ENCODE data around the gene AHRR.

Gene AHRR

DNA sequence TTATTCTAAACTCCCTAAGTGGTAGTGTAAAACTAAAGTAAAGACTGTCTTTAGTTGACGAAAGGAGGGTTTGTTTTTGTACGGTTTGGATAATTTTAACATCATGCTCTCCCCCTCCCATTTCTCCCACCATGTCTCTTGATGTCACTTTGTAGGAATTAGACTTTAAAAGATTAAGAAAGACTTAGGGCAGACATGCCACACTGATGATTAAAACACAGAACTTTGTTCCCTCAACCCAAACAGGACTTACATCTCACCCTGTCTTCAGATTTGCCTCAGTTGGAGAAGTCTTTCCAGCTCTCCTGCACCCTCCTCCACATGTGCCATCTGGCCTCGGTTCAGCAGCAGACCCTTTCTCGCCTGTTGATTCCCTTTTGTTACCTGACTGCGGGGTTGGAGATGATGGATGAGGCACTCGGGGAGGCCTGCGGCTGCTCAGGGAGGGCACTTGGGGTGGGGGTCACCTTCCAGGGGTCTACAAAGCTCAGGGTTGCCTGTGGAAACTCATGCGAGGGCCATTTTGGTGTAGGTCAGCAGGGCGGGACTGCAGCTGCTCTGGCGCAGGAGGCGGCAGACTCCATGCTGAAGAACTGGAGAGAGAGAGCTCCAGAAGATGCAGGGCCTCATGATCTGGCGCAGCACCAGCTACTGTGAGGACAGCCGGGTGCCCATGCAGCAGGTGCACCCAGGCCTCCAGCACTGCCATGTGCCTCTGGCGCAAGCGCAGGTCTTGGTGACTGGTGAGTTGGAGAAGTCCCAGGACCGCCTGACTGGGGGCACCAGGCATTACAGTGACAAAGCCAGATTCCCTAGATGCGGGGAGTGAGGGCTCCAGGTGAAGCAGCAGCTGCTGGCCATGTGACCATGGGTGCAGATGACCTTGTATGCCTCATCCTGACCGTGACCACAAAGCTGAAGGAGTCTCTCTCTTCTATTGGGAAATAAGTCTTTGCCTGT, 96.9 kb downstream of the AHRR start:
- TF ChIP-seq, protein P1, sequence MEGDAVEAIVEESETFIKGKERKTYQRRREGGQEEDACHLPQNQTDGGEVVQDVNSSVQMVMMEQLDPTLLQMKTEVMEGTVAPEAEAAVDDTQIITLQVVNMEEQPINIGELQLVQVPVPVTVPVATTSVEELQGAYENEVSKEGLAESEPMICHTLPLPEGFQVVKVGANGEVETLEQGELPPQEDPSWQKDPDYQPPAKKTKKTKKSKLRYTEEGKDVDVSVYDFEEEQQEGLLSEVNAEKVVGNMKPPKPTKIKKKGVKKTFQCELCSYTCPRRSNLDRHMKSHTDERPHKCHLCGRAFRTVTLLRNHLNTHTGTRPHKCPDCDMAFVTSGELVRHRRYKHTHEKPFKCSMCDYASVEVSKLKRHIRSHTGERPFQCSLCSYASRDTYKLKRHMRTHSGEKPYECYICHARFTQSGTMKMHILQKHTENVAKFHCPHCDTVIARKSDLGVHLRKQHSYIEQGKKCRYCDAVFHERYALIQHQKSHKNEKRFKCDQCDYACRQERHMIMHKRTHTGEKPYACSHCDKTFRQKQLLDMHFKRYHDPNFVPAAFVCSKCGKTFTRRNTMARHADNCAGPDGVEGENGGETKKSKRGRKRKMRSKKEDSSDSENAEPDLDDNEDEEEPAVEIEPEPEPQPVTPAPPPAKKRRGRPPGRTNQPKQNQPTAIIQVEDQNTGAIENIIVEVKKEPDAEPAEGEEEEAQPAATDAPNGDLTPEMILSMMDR (IDR thresholded peaks at IDR 0.05; ENCODE audit: low read depth, low read length, missing control alignments), result no peak
- no peak for DNase-seq (ENCODE audit: low read depth)
- H3K4me3 ChIP-seq (ENCODE audit: low read depth, low read length), result no peak overlapping the region

DNA sequence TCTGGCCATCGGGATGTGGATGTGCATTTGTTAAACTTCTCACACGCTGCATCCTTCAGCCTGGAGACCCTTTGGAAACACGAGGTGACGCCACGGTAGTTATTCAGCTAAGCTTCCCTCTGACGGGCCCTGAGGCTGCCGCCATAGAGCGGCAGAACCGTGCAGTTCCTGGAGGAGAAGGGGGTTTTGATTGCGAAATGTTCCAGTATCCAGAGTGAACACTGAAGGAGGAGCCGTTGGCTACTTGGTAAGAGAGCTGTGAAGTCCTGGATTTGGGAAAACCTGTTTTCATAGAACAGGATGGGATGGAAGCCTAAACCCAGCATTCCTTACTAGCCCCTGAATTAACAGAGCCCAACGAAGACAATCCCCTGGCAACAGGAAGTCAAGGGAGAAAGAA, 98.5 kb downstream of the AHRR start:
- H3K4me3 ChIP-seq (ENCODE audit: low read depth, low read length), result no peak overlapping the region
- TF ChIP-seq, protein P1 (IDR thresholded peaks at IDR 0.05; ENCODE audit: low read depth, low read length, missing control alignments), result no peak
- DNase-seq (ENCODE audit: low read depth), result no peak

DNA sequence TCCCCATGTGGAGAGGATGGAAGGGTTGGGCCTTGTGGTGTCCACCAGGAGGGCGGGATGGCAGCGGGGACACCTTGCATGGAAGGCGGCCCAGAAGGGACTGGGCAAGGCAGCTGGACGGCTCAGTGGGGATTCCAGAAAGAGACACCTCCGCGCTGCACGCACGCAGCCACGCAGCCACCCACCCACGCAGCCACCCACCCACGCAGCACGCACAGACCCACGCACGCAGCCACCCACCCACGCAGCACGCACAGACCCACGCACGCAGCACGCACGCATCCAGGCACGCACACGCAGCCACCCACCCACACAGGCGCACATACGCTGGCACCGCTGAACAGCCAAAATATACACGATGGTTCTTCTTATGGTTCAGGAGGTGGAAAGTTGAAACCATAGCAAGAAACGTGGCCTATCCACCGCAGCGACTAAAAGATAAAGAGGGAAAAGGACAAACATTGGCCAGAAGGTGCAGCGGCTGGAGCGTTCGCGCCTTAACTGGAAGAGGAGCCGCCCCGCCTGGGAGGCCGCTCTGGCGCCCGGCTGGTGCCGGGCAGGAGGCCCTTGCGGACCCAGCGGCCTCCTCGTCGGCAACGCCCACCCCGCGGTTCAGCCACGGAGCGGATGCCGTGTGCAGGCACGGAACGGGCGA, 99.2 kb downstream of the AHRR start:
- TF ChIP-seq, protein P1 (IDR thresholded peaks at IDR 0.05; ENCODE audit: low read depth, low read length, missing control alignments), result no peak
- no peak for DNase-seq (ENCODE audit: low read depth)
- H3K4me3 ChIP-seq (ENCODE audit: low read depth, low read length), result no peak overlapping the region

DNA sequence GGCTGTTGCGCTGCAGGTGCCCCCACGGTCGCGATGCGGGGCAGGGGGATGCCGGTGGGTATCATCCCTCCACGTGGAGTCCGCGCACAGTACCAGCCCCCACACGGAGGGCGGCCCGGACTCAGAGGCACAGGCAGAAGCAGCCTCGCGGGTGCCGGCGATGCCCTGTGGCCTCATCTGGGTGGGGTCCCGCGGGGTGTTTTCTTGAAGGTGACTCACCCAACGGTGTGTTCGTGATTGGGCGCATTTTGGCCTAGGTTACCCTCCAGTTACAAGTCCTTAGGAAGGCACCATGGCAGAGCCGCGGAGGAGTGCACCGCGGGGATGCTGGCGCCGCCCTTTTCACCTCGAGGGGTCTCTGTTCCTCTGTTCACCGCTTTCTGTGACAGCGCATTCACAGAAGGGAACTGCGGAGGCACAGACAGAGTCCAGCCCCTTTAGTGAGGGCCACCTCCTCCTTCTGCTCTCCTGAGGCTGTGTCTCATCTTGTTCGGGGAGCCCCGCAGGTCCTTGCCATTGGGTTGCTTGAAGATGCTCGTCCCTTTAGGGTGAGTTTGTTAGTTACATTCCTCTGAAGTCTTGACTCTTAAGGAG, 99.9 kb downstream of the AHRR start:
- TF ChIP-seq, protein P1 (IDR thresholded peaks at IDR 0.05; ENCODE audit: low read depth, low read length, missing control alignments), result no peak
- DNase-seq (ENCODE audit: low read depth), result no peak
- no peak overlapping the region for H3K4me3 ChIP-seq (ENCODE audit: low read depth, low read length)

DNA sequence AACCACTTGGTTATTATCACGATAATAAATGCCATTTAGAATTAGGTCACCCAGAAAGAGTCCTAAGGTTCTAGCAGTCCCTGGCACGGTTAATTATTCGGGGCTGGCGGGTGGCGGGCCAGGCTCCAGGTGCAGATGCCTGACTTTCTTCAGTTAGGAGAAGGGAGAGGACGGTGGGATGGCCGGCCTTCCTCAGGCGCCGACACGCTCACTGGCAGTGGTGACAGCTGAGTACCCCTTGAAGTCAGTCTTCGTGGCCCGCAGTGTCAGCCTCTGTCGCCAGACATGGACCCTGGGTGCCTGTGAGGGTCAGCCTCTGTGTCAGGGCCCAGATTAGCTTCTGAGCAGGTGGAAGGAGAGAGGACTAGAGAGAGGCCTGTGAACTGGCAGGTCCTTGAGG, 100.4 kb downstream of the AHRR start:
- H3K4me3 ChIP-seq (ENCODE audit: low read depth, low read length), result no peak overlapping the region
- TF ChIP-seq, protein P1 (IDR thresholded peaks at IDR 0.05; ENCODE audit: low read depth, low read length, missing control alignments), result no peak
- no peak for DNase-seq (ENCODE audit: low read depth)

DNA sequence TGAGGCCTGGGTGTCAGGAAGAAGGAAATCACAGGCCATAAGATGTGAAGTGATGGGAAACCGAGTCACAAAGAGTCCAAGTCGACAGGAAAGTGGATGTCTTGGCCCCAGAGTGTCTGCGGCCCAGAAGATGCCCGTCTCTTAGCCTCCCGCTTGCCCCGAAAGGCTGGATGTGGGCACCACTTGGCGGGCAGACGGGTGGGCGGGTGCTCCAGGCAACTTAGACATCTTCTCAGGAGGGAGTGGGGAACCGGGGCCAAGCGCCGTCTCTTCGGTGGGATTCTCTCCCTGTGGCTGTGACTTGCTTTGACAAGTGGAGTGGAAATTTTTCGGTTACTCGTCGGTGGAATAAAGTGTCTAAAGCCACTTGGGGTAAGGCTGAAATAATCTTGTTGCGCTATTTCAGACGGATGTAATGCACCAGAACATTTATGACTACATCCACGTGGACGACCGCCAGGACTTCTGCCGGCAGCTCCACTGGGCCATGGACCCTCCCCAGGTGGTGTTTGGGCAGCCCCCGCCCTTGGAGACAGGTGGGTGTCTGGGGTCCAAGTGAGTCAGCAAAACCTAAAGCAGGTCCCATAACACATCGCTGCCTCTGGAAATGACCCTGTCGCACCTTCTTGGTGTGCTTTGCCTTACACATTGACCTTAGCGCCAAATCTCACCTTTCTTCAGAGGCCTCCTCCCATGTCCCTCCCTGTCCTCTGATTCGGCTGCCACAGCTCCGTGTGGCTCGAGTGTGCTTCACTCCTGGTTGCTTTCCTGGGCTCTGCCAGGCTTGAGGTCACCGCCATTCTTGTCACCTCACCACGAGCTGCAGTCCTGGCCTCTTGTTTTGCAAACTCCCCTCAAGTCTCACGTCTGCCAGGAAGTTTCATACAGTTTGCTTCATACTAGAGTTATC, 101.1 kb downstream of the AHRR start:
- H3K4me3 ChIP-seq (ENCODE audit: low read depth, low read length), result no peak overlapping the region
- DNase-seq (ENCODE audit: low read depth), result no peak
- TF ChIP-seq, protein P1 (IDR thresholded peaks at IDR 0.05; ENCODE audit: low read depth, low read length, missing control alignments), result no peak
